IMR-90 (cell line): Measurements from ENCODE around the gene TTC27. TPM values are rescaled to one million over a fixed set of nuclear protein-coding genes. Genes with fewer than 3 reads are reported as not detected.

Source experiments
- ATAC-seq: fragments of 200-7000 bp; cut with Tn5 transposase; 2 replicates; pipeline ENCODE4 v1.9.1; 2020; ENCODE audit warnings: low read depth, mild to moderate bottlenecking, moderate library complexity
- BruUV-seq: library from RNA; stranded (reverse); fragments of 400-500 nt; replicated peaks from 2 replicates; lab custom pipeline; 2021; lab: Mats Ljungman, UMichigan
- CTCF ChIA-PET: fragments of 300-600 bp; formaldehyde crosslinking; extraction: SDS; loops from one replicate; lab custom pipeline; 2021; ENCODE audit warnings: antibody characterized with exemption; lab: Yijun Ruan, JAX
- POLR2A ChIA-PET: fragments of 300-600 bp; sonication (Branson Sonifier 250); formaldehyde crosslinking; loops from one replicate; lab custom pipeline; 2022; ENCODE audit warnings: antibody characterized with exemption; ENCODE audit not compliant: unreplicated experiment; lab: Charles Lee
- DNase-seq: peaks from one replicate; pipeline ENCODE4 v3.0.0; 2013
- H2AFZ ChIP-seq: replicated peaks from 2 replicates; pipeline ENCODE3; 2013; ENCODE audit warnings: low read length, mild to moderate bottlenecking; ENCODE audit not compliant: poor library complexity
- H2AK5ac ChIP-seq: 2 replicates; pipeline ENCODE4 v1.6.1; 2013; ENCODE audit warnings: low read depth, low read length, inconsistent platforms
- H2AK9ac ChIP-seq: replicated peaks from 2 replicates; pipeline ENCODE3; 2013; ENCODE audit warnings: mild to moderate bottlenecking, low read depth, low read length, moderate library complexity; ENCODE audit not compliant: poor library complexity
- H2BK120ac ChIP-seq: 2 replicates; pipeline ENCODE4 v1.6.1; 2013; ENCODE audit warnings: low read depth, low read length, inconsistent platforms
- H2BK15ac ChIP-seq: 3 replicates; pipeline ENCODE4 v1.6.1; 2013; ENCODE audit warnings: low read depth, low read length, inconsistent platforms
- H2BK20ac ChIP-seq: 2 replicates; pipeline ENCODE4 v1.6.1; 2013; ENCODE audit warnings: low read depth, mild to moderate bottlenecking, inconsistent platforms, low read length, moderate library complexity
- H2BK5ac ChIP-seq: 2 replicates; pipeline ENCODE4 v1.6.1; 2013; ENCODE audit warnings: mild to moderate bottlenecking, low read depth, low read length, inconsistent platforms; ENCODE audit not compliant: poor library complexity, severe bottlenecking
- H3K14ac ChIP-seq: replicated peaks from 2 replicates; pipeline ENCODE4 v1.6.1; 2013; ENCODE audit warnings: low read depth, low read length, inconsistent platforms
- H3K18ac ChIP-seq: 2 replicates; pipeline ENCODE4 v1.6.1; 2013; ENCODE audit warnings: low read depth, low read length, control low read depth
- H3K23ac ChIP-seq: 2 replicates; pipeline ENCODE4 v1.6.1; 2013; ENCODE audit warnings: low read depth, low read length, inconsistent platforms
- H3K27ac ChIP-seq: 2 replicates; pipeline ENCODE4 v1.5.1; 2013; ENCODE audit warnings: mild to moderate bottlenecking, control low read depth, low read length; ENCODE audit not compliant: insufficient read depth
- H3K27me3 ChIP-seq: 2 replicates; pipeline ENCODE4 v1.6.1; 2013; ENCODE audit warnings: low read length; ENCODE audit not compliant: control insufficient read depth, insufficient read depth
- H3K36me3 ChIP-seq: 2 replicates; pipeline ENCODE4 v1.6.1; 2013; ENCODE audit warnings: low read length, mixed read lengths; ENCODE audit not compliant: control insufficient read depth, insufficient read depth
- H3K4ac ChIP-seq: 2 replicates; pipeline ENCODE4 v1.6.1; 2013; ENCODE audit warnings: low read depth, low read length, inconsistent platforms
- H3K4me1 ChIP-seq: 2 replicates; pipeline ENCODE4 v1.6.1; 2013; ENCODE audit warnings: low read length, mixed read lengths; ENCODE audit not compliant: control insufficient read depth, insufficient read depth
- H3K4me2 ChIP-seq: 2 replicates; pipeline ENCODE4 v1.6.1; 2013; ENCODE audit warnings: low read depth, mild to moderate bottlenecking, control low read depth, low read length, moderate library complexity
- H3K4me3 ChIP-seq: 2 replicates; pipeline ENCODE4 v1.5.1; 2013; ENCODE audit warnings: low read depth, mild to moderate bottlenecking, control low read depth, low read length, moderate library complexity; ENCODE audit not compliant: insufficient read depth
- H3K56ac ChIP-seq: 2 replicates; pipeline ENCODE4 v1.6.1; 2013; ENCODE audit warnings: low read length, inconsistent platforms; ENCODE audit not compliant: insufficient read depth; ENCODE audit errors: extremely low read depth
- H3K79me1 ChIP-seq, 2 experiments: 2 replicates each; pipeline ENCODE4 v1.6.1; 2013; ENCODE audit warnings: low read length in 2 of 2, inconsistent platforms in 1 of 2, low read depth in 1 of 2
- H3K9ac ChIP-seq: 2 replicates; pipeline ENCODE4 v1.6.1; 2013; ENCODE audit warnings: low read depth, low read length, control low read depth
- H3K9me1 ChIP-seq: 2 replicates; pipeline ENCODE4 v1.6.1; 2013; ENCODE audit warnings: low read length, inconsistent platforms; ENCODE audit not compliant: insufficient read depth
- H3K9me3 ChIP-seq: 2 replicates; pipeline ENCODE4 v1.6.1; 2013; ENCODE audit warnings: low read length; ENCODE audit not compliant: control insufficient read depth, insufficient read depth
- H4K20me1 ChIP-seq: 2 replicates; pipeline ENCODE4 v1.6.1; 2013; ENCODE audit warnings: low read length, inconsistent platforms; ENCODE audit not compliant: insufficient read depth
- H4K5ac ChIP-seq: 2 replicates; pipeline ENCODE4 v1.6.1; 2013; ENCODE audit warnings: mild to moderate bottlenecking, low read depth, low read length, control low read depth
- H4K8ac ChIP-seq, 2 experiments: 2 replicates each; pipeline ENCODE4 v1.6.1; 2013; ENCODE audit warnings: low read depth in 2 of 2, low read length in 2 of 2, control low read depth in 1 of 2, inconsistent platforms in 1 of 2
- H4K91ac ChIP-seq: 2 replicates; pipeline ENCODE4 v1.6.1; 2013; ENCODE audit warnings: low read depth, low read length, inconsistent platforms; ENCODE audit not compliant: insufficient read depth
- BHLHE40 ChIP-seq: fragments of 150-350 bp; IDR thresholded peaks from 2 replicates; pipeline ENCODE4 v1.6.1; 2016; ENCODE audit warnings: mild to moderate bottlenecking, low read depth, low read length
- CEBPB ChIP-seq: IDR thresholded peaks from 2 replicates; pipeline ENCODE4 v1.6.1; 2012; ENCODE audit warnings: low read depth, low read length, improper control_type of control experiment
- CHD1 ChIP-seq: IDR thresholded peaks from 2 replicates; pipeline ENCODE4 v1.6.1; 2012; ENCODE audit warnings: low read depth, low read length, improper control_type of control experiment
- CTCF ChIP-seq: conservative IDR thresholded peaks from 2 replicates; pipeline ENCODE4 v1.5.1; 2012; ENCODE audit warnings: mild to moderate bottlenecking, low read depth, low read length, improper control_type of control experiment
- ELK1 ChIP-seq: fragments of 150-350 bp; IDR thresholded peaks from 2 replicates; pipeline ENCODE4 v1.6.1; 2016; ENCODE audit warnings: low read depth, mild to moderate bottlenecking, low read length, moderate library complexity, borderline replicate concordance
- FOS ChIP-seq: fragments of 150-350 bp; IDR thresholded peaks from 2 replicates; pipeline ENCODE4 v1.6.1; 2016; ENCODE audit warnings: low read depth, low read length
- MAFK ChIP-seq: IDR thresholded peaks from 2 replicates; pipeline ENCODE4 v1.6.1; 2012; ENCODE audit warnings: low read depth, low read length, improper control_type of control experiment
- MAZ ChIP-seq: IDR thresholded peaks from 2 replicates; pipeline ENCODE4 v1.6.1; 2012; ENCODE audit warnings: low read depth, mild to moderate bottlenecking, low read length, improper control_type of control experiment, moderate library complexity, borderline replicate concordance
- MXI1 ChIP-seq: IDR thresholded peaks from 2 replicates; pipeline ENCODE4 v1.6.1; 2012; ENCODE audit warnings: low read depth, mild to moderate bottlenecking, low read length, moderate library complexity, borderline replicate concordance
- NFE2L2 ChIP-seq: fragments of 150-350 bp; IDR thresholded peaks from 2 replicates; pipeline ENCODE4 v1.6.1; 2016; ENCODE audit warnings: low read depth, mild to moderate bottlenecking, low read length
- POLR2A ChIP-seq: IDR thresholded peaks from 2 replicates; pipeline ENCODE4 v1.6.1; 2012; ENCODE audit warnings: mild to moderate bottlenecking, low read depth, low read length
- RAD21 ChIP-seq: IDR thresholded peaks from 2 replicates; pipeline ENCODE4 v1.6.1; 2012; ENCODE audit warnings: low read length, improper control_type of control experiment
- RCOR1 ChIP-seq: IDR thresholded peaks from 2 replicates; pipeline ENCODE4 v1.6.1; 2012; ENCODE audit warnings: mild to moderate bottlenecking, low read length, improper control_type of control experiment; ENCODE audit not compliant: insufficient replicate concordance
- RFX5 ChIP-seq: IDR thresholded peaks from 2 replicates; pipeline ENCODE4 v1.8.0; 2012; ENCODE audit warnings: low read depth, mild to moderate bottlenecking, low read length, moderate library complexity
- SMC3 ChIP-seq: fragments of 150-350 bp; IDR thresholded peaks from 2 replicates; pipeline ENCODE4 v1.6.1; 2016; ENCODE audit warnings: low read depth, mild to moderate bottlenecking, antibody characterized with exemption, low read length, moderate library complexity
- USF2 ChIP-seq: fragments of 150-350 bp; IDR thresholded peaks from 2 replicates; pipeline ENCODE4 v1.6.1; 2017; ENCODE audit warnings: mild to moderate bottlenecking, antibody characterized with exemption, low read length, low read depth
- dilution Hi-C: fragments of 300-500 bp; cut with HindIII; formaldehyde crosslinking; loops from one replicate; pipeline ENCODE4 v1.14.3; 2018; ENCODE audit warnings: low sequenced_read_pairs; ENCODE audit not compliant: unreplicated experiment
- in situ Hi-C: fragments of 300-500 bp; cut with MboI; formaldehyde crosslinking; loops from 3 replicates; pipeline ENCODE4 v1.14.3; 2019; ENCODE audit warnings: low sequenced_read_pairs, inconsistent platforms, mixed read lengths
- intact Hi-C: fragments of 100-400 bp; cut with micrococcal nuclease; formaldehyde crosslinking; loops from 2 replicates; pipeline ENCODE4 v1.10.0; 2022
- polyA plus RNA-seq, 3 experiments: library from polyadenylated mRNA; depleted of rRNA; stranded (reverse); fragments of >200 nt; gene quantifications; 2 replicates each; pipeline ENCODE4 v1.2.3, GENCODE V29; 2012; ENCODE audit warnings: low replicate concordance in 1 of 3
- total RNA-seq: library from RNA; depleted of rRNA; stranded (reverse); fragments of >200 nt; gene quantifications from 2 replicates; pipeline ENCODE4 v1.2.3, GENCODE V29; 2012

Gene TTC27
- total and polyA plus RNA-seq, 2 of the 4 experiments (the other 2 are of a cell fraction) = 12.7 to 30.5 TPM

- no peak for TF ChIP-seq MAZ
- no peak for TF ChIP-seq RCOR1
- TF ChIP-seq USF2 = no peak
- TF ChIP-seq SMC3 = no peak
- no peak for TF ChIP-seq CTCF
- TF ChIP-seq RAD21 = no peak
- TF ChIP-seq CHD1 = no peak
- no peak for TF ChIP-seq BHLHE40
- TF ChIP-seq NFE2L2 = no peak
- no peak for TF ChIP-seq FOS
- no peak for TF ChIP-seq MAFK
- no peak for TF ChIP-seq POLR2A
- no peak for TF ChIP-seq ELK1
- TF ChIP-seq MXI1 = no peak
- no peak for TF ChIP-seq RFX5
- no peak for TF ChIP-seq CEBPB
- H3K4me3 ChIP-seq = no peak overlapping the region
- no peak overlapping the region for H3K23ac ChIP-seq
- H3K27me3 ChIP-seq = no peaks in the 10 kb centered on the region
- H3K14ac ChIP-seq = no peak overlapping the region
- no peak overlapping the region for H2BK5ac ChIP-seq
- H4K5ac ChIP-seq = no peak overlapping the region
- H2AK9ac ChIP-seq = no peak overlapping the region
- H3K18ac ChIP-seq = no peak overlapping the region
- BruUV-seq = no TSS peak
- no peak overlapping the region for H2AFZ ChIP-seq
- ChIA-PET POLR2A (no interaction called here), CTCF (no interaction called here)
- no peak overlapping the region for H4K91ac ChIP-seq
- ATAC-seq = no peak
- H3K9me3 ChIP-seq = no peaks in the 10 kb centered on the region
- in situ Hi-C loops (loop anchor here (10.0 to 25.0 kb wide), 2 partner anchors 478 to 775 kb away; no protein-coding TSS in a partner anchor), dilution Hi-C loops (no loop called here), intact Hi-C loops (no loop called here)
- no peak overlapping the region for H3K56ac ChIP-seq
- no peak overlapping the region for H3K27ac ChIP-seq
- 0 out of 2 replicates have a peak, but pooled peaks cover 3% of the 10 kb centered on the region for H3K9me1 ChIP-seq
- no peak overlapping the region for H2BK20ac ChIP-seq
- DNase-seq = no peak
- H2BK15ac ChIP-seq = no peak overlapping the region
- no peaks in the 10 kb centered on the region for H4K20me1 ChIP-seq
- no peak overlapping the region for H4K8ac ChIP-seq
- peaks cover 2% of the 10 kb centered on the region; the same call in 1 of the 2 replicates for H3K4me1 ChIP-seq
- no peak overlapping the region for H2BK120ac ChIP-seq
- no peaks in the 10 kb centered on the region for H3K79me1 ChIP-seq
- peaks cover 1% of the 10 kb centered on the region; the same call in 1 of the 2 replicates for H3K36me3 ChIP-seq
- no peak overlapping the region for H2AK5ac ChIP-seq
- no peak overlapping the region for H3K9ac ChIP-seq
- no peak overlapping the region for H3K4ac ChIP-seq
- H3K4me2 ChIP-seq = no peak overlapping the region
These were observed 159.4 kb downstream of the TTC27 start for GRCh38 chr2:32787207-32787606.
